Dermis lymphatic vessel endothelial cell (primary cell): Measurements from ENCODE around the gene FAM177B. TPM values are rescaled to one million over a fixed set of nuclear protein-coding genes. Genes with fewer than 3 reads are reported as not detected.

Experiments
- total RNA-seq: library from RNA; depleted of rRNA; stranded (reverse); fragments of >200 nt; gene quantifications from 2 replicates; pipeline ENCODE4 v1.2.1, GENCODE V29; 2014

FAM177B gene
- not detected in 2 replicates for total RNA-seq

GRCh38 chr1:222736972-222737371, at the start of gene FAM177B:
TSS of gene FAM177B (plus strand) at chr1:222737202. CDS start at chr1:222746546, 9,344 bp downstream.

GRCh38 chr1:222712253-222713090, 24.5 kb upstream of the FAM177B start, which contains the start of the genes AIDA and BROX:
TSS of gene AIDA (minus strand) at chr1:222712491. CDS start at chr1:222712317, 174 bp downstream.
TSS of gene BROX (plus strand) at chr1:222712564. CDS start at chr1:222715700, 3,136 bp downstream.

Other genes with a start within 250 kb of the FAM177B start
- gene HHIPL2, start 189.1 kb upstream of the FAM177B start, total RNA-seq = under 0.01 TPM in 1 of 2 replicates, not detected in the other
- gene TAF1A, start 147.3 kb upstream of the FAM177B start, total RNA-seq = 2.3 and 3.8 TPM in 2 replicates
- 31.4 and 35.7 TPM in 2 replicates for gene MIA3, start 119.1 kb upstream of the FAM177B start, total RNA-seq
- 42.9 and 43.0 TPM in 2 replicates for gene AIDA, start 24.7 kb upstream of the FAM177B start, total RNA-seq
- 41.1 and 43.0 TPM in 2 replicates for gene BROX, start 24.6 kb upstream of the FAM177B start, total RNA-seq
- gene DISP1, start 77.8 kb downstream of the FAM177B start, total RNA-seq = 0.65 and 1.4 TPM in 2 replicates